ENCODE results near the gene AHDC1.
"Not testable (repeated sequence)": the region's sequence is repeated elsewhere in the genome, so short reads cannot be mapped to it uniquely, and the experiment has no call there.

The AHDC1 gene

DNA sequence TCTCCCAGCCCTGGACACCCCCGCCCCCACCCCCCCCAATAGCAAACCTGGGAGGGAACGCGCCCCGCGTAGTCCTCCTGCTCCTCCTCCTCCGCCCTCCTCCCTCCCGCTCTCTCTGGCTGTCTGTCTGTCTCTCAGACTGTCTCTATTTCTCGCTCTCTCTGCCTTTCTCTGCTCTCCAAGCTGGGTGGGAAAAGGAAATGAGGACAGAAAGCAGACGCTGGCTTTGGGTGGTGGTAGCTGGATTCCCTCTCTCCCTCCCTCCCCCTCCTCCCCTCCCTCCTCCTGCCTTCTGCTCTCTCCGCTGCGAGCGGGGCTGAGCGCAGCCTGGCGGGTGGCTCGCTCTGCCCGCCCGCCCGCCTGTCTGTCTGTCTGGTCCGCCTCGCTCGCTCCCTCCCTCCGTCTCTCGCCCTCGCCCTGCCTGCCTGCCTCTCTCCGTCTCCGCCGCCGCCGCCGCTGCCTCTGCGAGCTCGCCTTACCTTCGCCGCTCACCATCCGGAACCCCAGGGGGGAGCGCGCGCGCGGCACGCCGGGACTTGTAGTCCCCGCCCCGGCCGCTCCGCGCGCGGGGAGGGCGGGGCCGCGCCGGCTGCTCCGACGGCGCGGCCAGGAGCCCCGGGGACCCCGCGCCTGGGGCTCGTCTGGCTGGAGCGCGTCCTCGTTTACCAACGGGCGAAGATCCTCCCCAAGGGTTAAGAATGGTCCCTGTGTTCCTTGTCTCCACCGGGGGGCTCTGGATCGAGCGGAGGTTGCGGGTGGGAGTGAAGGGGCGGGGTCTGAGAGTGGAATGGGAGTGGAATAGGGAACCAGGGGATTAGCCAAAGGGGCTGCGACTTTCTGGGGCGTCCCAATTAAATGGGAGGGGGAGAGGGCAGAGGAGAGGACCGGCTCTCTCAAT is at the start of gene AHDC1:
TSS of gene AHDC1 (minus strand) at position 464 of the 898 bp plus-strand sequence. CDS start 52,029 bp downstream, outside the sequence.
- peak; percentile 81 to 84 for DNase-seq (ENCODE audit: low read depth in 2 of 2)

- no peak for DNase-seq (ENCODE audit: low read depth in 2 of 2)
These were observed 48.3 kb upstream of the AHDC1 start for GRCh38 chr1:27652111-27652864.

GRCh38 chr1:27650539-27651175 is 46.7 kb upstream of the AHDC1 start:
- no peak for DNase-seq (ENCODE audit: low read depth in 2 of 2)

DNA sequence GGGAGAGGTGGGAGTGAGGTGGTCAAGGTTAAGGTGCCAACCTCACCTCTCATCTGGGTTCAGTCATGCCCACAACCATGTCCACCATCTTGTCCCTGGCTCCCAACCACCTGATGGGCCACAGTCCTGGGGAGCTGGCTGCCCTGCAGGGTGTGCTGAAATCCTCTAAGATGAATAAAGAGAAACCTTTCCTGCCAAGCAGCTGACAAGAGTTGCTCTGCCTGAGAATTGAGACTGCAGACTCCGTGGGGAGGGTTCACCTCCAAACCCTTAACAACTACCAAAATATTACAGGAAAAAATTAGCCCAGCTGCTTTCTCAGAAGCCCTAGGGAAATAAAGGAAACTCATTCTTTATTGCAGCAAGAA is 46.2 kb upstream of the AHDC1 start:
- no peak for DNase-seq (ENCODE audit: low read depth in 2 of 2)

DNA sequence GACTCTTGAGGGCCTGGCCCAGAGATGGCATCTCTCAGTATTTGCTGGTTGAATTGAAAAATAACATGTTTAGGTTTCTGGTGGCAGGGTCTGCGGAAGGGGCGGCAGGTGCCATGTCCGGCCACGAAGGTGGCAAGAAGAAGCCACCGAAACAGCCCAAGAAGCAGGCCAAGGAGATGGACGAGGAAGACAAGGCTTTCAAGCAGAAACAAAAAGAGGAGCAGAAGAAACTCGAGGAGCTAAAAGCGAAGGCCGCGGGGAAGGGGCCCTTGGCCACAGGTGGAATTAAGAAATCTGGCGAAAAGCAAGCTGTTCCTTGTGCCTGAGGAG is 45.3 kb upstream of the AHDC1 start:
- DNase-seq (ENCODE audit: low read depth in 2 of 2) = no peak

DNA sequence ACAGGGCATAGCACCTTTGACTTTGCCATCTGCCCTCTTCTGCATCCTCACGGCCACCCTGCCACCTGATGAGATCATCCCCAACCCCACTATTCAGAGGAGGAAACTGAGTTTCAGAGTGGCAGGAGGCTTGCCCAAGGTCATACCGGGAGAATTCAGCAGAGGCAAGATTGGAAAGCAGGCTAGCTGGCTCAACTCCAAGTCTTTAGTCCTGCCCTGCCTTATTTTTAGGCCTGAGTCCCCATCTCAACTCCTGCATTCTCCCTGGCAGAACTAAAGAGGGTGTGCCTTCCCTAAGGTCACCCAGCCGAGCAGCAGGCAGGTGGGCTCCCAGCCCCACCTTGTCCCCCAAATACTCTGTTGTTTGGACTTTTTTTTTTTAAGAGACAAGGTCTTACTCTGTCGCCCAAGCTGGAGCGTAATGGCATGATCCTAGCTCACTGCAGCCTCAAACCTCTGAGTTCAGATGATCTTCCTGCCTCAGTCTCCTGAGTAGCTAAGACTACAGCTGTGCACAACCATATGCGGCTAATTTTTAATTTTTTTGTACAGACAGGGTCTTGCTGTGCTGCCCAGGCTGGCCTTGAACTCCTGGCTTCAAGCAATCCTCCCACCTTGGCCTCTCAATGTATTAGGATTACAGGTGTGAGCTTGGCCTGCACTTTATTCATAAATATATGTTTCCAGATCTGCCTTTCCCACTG is 44.8 kb upstream of the AHDC1 start:
- no peak for DNase-seq (ENCODE audit: low read depth in 2 of 2)

GRCh38 chr1:27647328-27647727 is 43.4 kb upstream of the AHDC1 start:
- no peak for DNase-seq (ENCODE audit: low read depth in 2 of 2)

GRCh38 chr1:27646676-27647075 is 42.7 kb upstream of the AHDC1 start:
- DNase-seq (ENCODE audit: low read depth in 2 of 2) = no peak

GRCh38 chr1:27645071-27645415 is 41.1 kb upstream of the AHDC1 start:
- no peak for DNase-seq (ENCODE audit: low read depth in 2 of 2)

GRCh38 chr1:27644369-27645070 is 40.6 kb upstream of the AHDC1 start:
- DNase-seq (ENCODE audit: low read depth in 2 of 2) = no peak

GRCh38 chr1:27643600-27644368 is 39.8 kb upstream of the AHDC1 start:
- peak in 1 of 2 donors; percentile 54 for DNase-seq (ENCODE audit: low read depth in 2 of 2)

GRCh38 chr1:27640514-27640913 is 36.6 kb upstream of the AHDC1 start:
- DNase-seq (ENCODE audit: low read depth in 2 of 2) = not testable (repeated sequence)

DNA sequence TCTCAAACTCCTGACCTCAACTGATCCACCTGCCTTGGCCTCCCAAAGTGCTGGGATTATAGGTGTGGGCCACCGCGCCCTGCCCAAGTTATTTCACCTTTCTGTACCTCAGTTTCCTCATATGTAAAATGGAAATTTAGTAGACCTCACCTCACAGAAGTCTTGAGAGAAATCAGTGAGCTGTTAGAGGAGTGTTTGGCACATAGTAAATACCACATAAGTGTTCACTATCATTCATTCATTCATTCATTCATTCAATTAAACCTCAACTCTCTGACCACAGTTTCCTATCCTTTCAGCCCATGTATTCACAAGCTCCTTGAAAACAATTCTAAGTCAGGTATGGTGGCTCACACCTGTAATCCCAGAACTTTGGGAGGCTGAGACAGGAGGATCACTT is 34.9 kb upstream of the AHDC1 start:
- no peak for DNase-seq (ENCODE audit: low read depth in 2 of 2)

DNA sequence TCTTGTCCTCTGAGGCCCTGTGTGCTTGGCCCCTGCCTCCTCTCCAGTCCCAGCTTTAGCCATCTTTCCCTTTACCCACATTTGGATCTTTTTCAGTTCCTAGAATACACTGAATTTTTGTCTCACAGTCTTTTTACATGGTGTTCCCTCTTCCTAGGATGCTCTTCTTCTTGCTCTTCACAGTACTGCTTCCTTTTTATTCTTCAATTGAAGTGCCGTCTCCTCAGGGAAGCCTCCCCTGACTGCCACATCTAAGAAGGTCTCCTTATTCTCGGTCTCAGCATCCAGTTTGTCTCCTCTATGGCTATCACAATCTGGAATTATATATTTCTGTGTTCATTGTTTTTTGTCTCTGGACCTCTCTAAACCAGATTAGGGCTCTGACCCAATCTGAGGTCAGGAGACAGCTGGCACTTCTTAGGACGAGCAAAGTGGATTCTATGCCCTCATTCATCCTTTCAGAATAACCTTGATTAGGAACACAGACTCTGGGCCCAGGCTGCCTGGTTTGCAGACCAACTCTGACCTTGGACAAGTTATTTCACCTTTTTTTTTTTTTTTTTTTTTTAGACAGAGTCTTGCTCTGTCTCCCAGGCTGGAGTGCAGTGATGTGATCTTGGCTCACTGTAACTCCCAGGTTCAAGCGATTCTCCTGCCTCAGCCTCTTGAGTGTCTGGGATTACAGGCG is 34.2 kb upstream of the AHDC1 start:
- no peak for DNase-seq (ENCODE audit: low read depth in 2 of 2)

DNA sequence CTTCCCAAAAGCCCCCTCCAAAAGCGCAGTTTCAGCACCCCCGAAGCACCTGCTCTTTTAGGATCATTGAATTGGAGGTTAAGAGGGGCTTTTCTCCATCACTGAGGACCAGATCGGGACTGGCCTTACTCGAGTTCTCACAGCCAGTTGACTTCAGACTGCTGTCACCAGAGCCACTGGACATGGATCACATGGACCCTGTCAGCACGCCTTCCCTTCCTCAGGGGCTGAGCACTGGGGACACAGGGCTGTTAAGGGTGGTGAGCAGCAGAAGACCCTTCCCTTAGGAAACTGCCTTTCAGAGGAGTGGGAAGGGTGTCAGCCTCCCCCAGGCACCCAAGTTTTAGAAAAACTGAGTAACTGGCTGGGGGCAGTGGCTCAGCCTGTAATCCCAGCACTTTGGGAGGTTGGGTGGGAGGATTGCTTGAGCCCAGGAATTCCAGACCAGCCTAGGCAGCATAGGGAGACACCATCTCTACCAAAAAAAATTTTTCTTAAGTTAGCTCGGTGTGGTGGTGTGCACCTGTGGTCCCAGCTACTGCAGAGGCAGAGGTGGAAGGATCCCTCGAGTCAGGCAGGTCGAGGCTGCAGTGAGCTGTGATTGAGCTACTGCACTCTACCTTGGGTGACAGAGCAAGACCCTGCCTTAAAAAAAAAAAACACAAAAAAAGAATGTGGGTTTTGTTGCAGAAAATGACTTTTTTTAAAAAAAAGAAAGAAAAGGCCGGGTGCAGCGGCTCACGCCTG is 31.6 kb upstream of the AHDC1 start:
- DNase-seq (ENCODE audit: low read depth in 2 of 2) = no peak

DNA sequence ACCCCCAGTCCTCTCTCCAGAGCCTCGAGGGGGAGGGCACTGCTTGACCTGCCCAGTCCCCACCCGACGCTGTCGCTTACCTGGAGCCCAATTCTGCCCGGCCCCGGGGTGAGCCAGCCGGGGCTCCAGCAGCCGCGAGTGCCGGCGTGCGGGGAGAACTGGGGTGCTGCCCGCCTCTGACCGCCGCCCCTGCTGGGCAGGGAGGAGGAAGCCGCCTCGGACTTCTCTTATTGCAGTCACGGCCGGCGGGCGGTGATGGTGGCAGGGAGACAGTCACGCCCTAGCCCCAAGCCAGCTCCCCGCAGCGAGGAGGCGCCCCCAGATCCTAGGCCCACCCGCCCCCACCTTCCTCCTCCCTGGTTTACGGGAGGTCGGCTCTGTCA is 31.0 kb upstream of the AHDC1 start, which contains the start of gene FGR:
TSS of gene FGR (minus strand) at position 201 of the 383 bp plus-strand sequence. CDS start 11,269 bp downstream, outside the sequence.
- DNase-seq (ENCODE audit: low read depth in 2 of 2) = no peak

DNA sequence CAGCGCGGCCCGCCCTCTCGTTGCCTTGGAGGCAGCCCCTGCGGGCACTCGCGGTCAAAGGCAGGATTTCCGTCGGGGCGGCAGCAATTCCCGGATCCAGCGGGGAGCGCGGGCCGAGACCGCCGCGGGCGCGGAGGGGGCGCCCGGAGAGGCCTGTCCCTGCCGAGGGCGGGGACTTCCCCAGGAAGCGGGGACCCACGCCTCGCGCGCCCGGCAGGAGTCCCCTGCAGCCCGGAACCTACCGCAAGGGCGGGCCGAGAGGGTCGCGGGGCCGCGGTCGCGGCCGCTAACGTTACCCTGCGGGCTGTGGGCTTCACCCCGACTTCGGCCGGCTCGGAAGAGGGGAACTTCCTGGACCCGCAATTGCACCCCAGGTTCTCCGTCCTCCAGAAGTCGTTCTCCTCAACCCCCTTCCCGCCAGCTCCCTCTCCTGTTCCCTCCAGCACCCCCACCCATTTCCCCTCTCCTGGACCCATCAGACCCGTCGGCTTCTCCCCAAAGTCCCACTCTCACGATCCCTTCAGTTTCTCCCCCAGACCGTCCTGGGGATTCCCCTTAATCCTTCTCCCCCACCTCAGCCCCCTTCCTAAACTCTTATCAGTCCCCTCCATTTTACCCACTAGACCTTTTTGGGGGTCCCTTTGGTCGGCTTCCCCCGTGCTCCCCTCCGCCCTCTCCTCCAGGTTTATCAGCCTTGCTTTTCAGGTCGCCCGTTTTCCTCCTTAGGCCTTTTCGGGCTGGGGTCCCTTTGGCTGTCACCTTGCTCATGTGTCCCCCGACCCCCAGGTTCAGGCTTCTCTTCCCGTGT is 30.4 kb upstream of the AHDC1 start:
- DNase-seq (ENCODE audit: low read depth in 2 of 2) = peak in 1 of 2 donors; percentile 23

GRCh38 chr1:27633640-27634176 is 29.8 kb upstream of the AHDC1 start:
- no peak for DNase-seq (ENCODE audit: low read depth in 2 of 2)
